T47D (cell line): ENCODE results near the gene KCNN3.

ENCODE experiments used
- DNase-seq, 2 experiments: peaks; one replicate each; pipeline versions ENCODE4 v3.0.0 to v3.0.0-alpha.2; 2011 to 2012; ENCODE audit warnings: low read depth in 1 of 2, low spot score in 1 of 2
- JUND ChIP-seq: IDR thresholded peaks from 2 replicates; pipeline ENCODE4 v1.6.1; 2012; ENCODE audit warnings: low read depth
- in situ Hi-C: cut with HindIII; loops from 2 replicates; pipeline ENCODE4 v1.10.0; 2016; ENCODE audit warnings: low sequenced_read_pairs, low pct_unique_long_range_greater_than_20kb

Gene KCNN3

DNA sequence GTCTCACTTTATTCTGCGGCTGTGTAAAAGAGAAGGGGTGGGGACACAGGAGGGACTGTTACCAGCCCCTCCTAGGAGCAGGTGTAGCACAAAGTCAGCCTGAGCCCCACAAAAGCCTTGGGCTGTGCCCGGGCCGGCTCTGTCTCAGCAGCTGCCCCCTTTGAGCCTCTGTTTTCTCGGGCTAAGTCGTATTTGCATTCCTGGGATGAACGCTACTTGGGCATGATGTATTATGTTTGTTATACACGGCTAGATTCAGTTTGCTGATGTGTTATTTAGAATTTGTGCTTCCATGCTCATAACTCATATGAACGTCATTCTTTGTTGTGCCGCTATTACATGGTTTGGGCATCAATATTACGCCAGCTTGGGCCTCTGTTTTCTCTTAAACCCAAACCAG is 47.8 kb downstream of the KCNN3 start:
- DNase-seq = no peak
- no peak for TF ChIP-seq JUND
- in situ Hi-C loops = no loop called here

DNA sequence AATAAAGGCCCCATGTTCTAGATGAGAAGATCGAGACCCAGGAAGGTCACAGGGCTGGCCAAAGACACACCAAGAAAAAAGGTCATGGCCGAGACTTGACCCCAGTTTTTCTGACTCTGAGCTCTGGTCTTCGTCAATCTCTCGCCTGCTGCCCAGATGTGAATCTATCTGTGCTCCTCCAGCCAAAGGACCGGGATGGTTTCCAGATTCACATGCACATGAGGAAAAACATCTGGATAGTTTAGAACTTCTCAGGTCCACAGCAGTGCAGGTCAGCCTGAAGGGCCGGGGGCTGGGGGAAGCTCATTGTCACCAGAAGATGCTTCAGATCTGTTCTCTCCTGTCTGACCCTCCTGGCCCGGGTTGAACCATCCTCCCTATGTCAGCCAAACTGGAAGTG is 49.0 kb downstream of the KCNN3 start:
- no peak for TF ChIP-seq JUND
- no peak for DNase-seq
- in situ Hi-C loops = no loop called here

GRCh38 chr1:154820646-154821045 is 49.4 kb downstream of the KCNN3 start:
- in situ Hi-C loops = no loop called here
- no peak for TF ChIP-seq JUND
- no peak for DNase-seq

DNA sequence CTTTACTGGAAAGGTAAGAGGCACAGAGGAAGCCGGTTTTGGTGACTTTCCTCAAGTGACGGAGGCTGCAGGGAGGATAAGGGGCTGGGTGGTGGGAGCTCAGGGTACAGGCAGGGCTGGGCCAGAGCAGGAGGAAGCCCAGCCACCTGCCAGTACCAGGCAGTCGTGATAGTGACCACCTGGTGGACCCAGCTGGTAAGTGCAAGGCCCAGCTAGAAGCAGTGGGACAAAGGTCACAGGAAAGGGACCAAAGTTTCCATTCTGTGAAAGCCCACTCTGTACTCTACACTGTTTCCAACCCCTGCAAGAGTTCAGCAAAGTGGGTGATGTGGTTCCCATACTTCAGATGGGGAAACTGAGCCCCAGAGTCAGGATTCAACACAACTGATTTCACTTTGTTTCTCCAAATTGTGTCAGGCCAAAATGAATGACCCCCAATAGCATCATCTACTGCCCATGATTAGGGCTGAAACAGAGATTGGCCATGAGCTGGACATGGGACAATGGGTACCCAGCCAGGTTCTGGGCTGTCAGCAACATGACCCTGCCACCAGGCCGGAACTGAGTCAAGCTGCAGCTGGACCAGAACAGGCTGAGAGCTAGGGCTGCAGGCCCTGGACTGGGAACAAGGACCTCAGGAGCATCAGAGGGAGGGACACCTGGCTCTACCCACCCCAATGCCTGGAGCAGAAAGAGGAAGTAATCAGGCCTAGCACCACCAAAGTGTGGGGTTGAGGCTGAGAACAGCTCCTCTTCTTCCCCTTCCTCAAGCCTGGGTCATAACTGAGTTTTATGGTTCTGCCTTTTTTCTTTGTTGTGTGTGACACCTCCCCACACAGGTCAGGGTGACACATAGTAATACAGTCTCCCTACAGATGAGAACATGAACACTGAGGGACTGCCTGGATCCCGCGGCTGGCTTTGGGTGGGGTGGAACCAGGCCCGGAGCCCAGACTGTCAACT is 50.2 kb downstream of the KCNN3 start:
- DNase-seq = peak; percentile 30 to 50
- in situ Hi-C loops = no loop called here

DNA sequence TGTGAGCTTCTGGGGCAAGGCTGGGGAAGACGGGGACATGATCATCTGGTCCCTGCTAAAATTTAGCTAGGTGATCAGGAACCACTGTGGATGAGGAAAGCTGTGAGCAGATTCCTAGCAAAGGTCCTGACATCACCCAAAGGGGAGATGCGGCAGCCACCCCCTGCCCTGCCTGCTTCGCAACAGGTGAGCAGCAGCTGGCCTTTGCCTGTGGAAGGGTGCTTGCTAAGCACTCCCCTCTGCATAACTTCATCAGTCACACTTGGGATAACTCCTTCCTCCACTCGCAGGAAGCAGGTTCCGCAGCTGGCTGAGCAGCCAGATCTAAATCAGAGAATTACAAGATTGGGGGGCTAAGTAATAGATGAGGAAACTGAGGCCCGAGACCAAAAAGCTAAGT is 51.2 kb downstream of the KCNN3 start:
- TF ChIP-seq JUND = no peak
- in situ Hi-C loops = no loop called here
- no peak for DNase-seq

More for the DNA sequence above, 50.2 kb downstream of the KCNN3 start:
- TF ChIP-seq JUND = no peak

GRCh38 chr1:154816937-154817336 is 53.1 kb downstream of the KCNN3 start:
- DNase-seq = no peak
- TF ChIP-seq JUND = no peak
- in situ Hi-C loops = no loop called here

DNA sequence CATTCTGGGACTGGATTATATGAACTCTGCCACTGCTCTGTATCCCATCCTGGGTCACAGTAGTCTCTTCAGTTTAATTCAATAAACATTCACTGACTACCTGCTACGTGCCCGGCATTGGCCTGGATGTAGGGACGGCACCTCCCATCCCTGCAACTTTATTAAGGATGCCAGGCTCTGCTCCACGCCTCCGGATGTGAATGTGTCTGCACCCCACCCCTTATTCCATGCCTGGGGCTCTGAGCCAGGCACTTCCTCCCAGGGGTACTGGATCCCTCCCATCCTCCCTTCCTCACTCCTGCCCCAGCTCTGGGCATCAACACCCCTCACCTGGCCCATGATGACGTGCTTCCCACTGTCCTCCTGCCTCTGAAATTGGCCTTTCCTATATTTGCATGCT is 53.7 kb downstream of the KCNN3 start:
- TF ChIP-seq JUND = no peak
- no peak for DNase-seq
- in situ Hi-C loops = no loop called here

GRCh38 chr1:154813846-154814505 is 56.1 kb downstream of the KCNN3 start:
- in situ Hi-C loops = no loop called here
- no peak for DNase-seq
- TF ChIP-seq JUND = no peak

DNA sequence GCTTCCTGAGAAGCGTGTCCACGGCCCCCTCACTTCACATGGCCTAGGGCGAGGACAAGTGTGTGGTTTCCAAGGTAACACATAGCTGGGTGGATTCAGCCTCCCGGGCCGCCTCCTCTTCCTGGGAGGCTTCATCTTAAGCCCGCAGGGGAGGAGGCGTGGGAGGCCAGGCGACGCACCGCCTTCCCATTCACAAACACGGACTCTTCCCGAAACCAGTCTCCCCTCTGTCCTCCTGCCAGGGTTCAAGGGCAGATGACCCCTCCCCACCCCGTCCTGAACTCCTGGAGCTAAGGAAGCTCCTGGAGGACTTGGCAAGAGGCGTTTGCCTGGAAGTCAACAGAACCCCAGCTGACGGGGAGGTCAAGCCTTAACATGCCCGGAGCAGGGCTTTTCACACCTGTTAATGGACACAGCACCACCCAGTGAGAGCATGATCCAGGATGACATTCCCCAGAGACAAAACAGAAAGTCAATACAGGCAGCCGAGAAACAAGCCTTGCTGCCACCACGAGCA is 56.7 kb downstream of the KCNN3 start:
- peak; percentile 23 to 63 for DNase-seq
- in situ Hi-C loops = no loop called here
- TF ChIP-seq JUND = no peak

DNA sequence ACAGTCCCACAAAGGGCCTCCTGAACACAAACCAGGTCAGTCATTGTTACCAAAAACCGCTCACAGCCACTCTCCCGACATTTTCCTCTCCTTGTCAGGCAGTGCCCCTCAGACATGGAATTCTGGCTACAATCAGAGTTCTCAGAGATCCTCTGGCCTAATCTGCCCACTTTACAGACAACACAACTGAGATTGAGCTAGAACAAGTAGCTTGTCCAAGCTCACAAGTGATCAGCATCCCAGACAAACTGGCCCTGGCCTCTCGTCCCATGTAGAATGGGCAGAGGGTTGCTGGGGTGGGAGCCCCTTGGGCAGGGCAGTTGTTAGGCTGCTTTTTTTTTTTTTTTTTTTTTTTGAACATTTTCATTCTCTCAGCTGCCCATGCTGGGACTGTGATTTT is 57.2 kb downstream of the KCNN3 start:
- in situ Hi-C loops = no loop called here
- TF ChIP-seq JUND = no peak
- no peak for DNase-seq

- in situ Hi-C loops = no loop called here
- no peak for TF ChIP-seq JUND
- DNase-seq = no peak
These were observed 59.5 kb downstream of the KCNN3 start for GRCh38 chr1:154810571-154810970.

- TF ChIP-seq JUND = no peak
- in situ Hi-C loops = no loop called here
- no peak for DNase-seq
These were observed 60.4 kb downstream of the KCNN3 start for GRCh38 chr1:154809436-154810413.
